Left renal pelvis (tissue), 4 donors: ENCODE measurements around the gene PBX1. TPM values are rescaled to one million over a fixed set of nuclear protein-coding genes. Genes with fewer than 3 reads are reported as not detected.

Experiments
- DNase-seq, 4 donors: peaks; one replicate each; pipeline ENCODE4 v3.0.0-alpha.2; 2013; ENCODE audit warnings: low read depth in 4 of 4, low spot score in 3 of 4
- polyA plus RNA-seq, 4 donors: library from polyadenylated mRNA; unstranded; fragments of 120-200 nt; gene quantifications; one replicate each; pipeline ENCODE4 v1.2.1, GENCODE V29; 2013; ENCODE audit not compliant: insufficient read length in 4 of 4

PBX1 gene
- polyA plus RNA-seq, 4 donors, result 141 to 256 (median 181) TPM

GRCh38 chr1:164562947-164563520, 4.0 kb downstream of the PBX1 start:
- DNase-seq, result no peak

GRCh38 chr1:164563721-164564360, 4.9 kb downstream of the PBX1 start:
- no peak for DNase-seq

GRCh38 chr1:164564378-164564777, 5.4 kb downstream of the PBX1 start:
- no peak for DNase-seq

- DNase-seq, result no peak
These were observed 6.4 kb downstream of the PBX1 start for GRCh38 chr1:164565357-164565756.

- no peak for DNase-seq
These were observed 8.8 kb downstream of the PBX1 start for GRCh38 chr1:164567774-164568173.

GRCh38 chr1:164569241-164569640, 10.3 kb downstream of the PBX1 start:
- no peak for DNase-seq

- no peak for DNase-seq
These were observed 10.9 kb downstream of the PBX1 start for GRCh38 chr1:164569866-164570265.

- DNase-seq, result no peak
These were observed 12.3 kb downstream of the PBX1 start for GRCh38 chr1:164571333-164571732.

- no peak for DNase-seq
These were observed 16.4 kb downstream of the PBX1 start for GRCh38 chr1:164575356-164575886.

GRCh38 chr1:164576291-164577271, 17.6 kb downstream of the PBX1 start:
- no peak for DNase-seq

GRCh38 chr1:164577291-164577690, 18.3 kb downstream of the PBX1 start:
- DNase-seq, result no peak

- DNase-seq, result no peak
These were observed 19.7 kb downstream of the PBX1 start for GRCh38 chr1:164578479-164579200.

- no peak for DNase-seq
These were observed 20.4 kb downstream of the PBX1 start for GRCh38 chr1:164579381-164579780.

GRCh38 chr1:164581762-164582161, 22.8 kb downstream of the PBX1 start:
- DNase-seq, result no peak

- DNase-seq, result no peak
These were observed 24.2 kb downstream of the PBX1 start for GRCh38 chr1:164583196-164583595.

- DNase-seq, result no peak
These were observed 25.0 kb downstream of the PBX1 start for GRCh38 chr1:164583835-164584539.

- no peak for DNase-seq
These were observed 27.6 kb downstream of the PBX1 start for GRCh38 chr1:164586591-164586990.

GRCh38 chr1:164587617-164588501, 28.9 kb downstream of the PBX1 start:
- no peak for DNase-seq
